Measurements from ENCODE around the gene CCDC85C.

GRCh38 chr14:99507860-99508640 is 96.0 kb downstream of the CCDC85C start:
- TF ChIP-seq, protein P1, sequence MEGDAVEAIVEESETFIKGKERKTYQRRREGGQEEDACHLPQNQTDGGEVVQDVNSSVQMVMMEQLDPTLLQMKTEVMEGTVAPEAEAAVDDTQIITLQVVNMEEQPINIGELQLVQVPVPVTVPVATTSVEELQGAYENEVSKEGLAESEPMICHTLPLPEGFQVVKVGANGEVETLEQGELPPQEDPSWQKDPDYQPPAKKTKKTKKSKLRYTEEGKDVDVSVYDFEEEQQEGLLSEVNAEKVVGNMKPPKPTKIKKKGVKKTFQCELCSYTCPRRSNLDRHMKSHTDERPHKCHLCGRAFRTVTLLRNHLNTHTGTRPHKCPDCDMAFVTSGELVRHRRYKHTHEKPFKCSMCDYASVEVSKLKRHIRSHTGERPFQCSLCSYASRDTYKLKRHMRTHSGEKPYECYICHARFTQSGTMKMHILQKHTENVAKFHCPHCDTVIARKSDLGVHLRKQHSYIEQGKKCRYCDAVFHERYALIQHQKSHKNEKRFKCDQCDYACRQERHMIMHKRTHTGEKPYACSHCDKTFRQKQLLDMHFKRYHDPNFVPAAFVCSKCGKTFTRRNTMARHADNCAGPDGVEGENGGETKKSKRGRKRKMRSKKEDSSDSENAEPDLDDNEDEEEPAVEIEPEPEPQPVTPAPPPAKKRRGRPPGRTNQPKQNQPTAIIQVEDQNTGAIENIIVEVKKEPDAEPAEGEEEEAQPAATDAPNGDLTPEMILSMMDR (conservative IDR thresholded peaks at IDR 0.05; ENCODE audit: low read depth, low read length): no peak
- TF ChIP-seq CHD1 (IDR thresholded peaks at IDR 0.05; ENCODE audit: low read depth, low read length) (no peak), NFE2L2 (IDR thresholded peaks at IDR 0.05; ENCODE audit: low read depth, low read length) (no peak), POLR2A (IDR thresholded peaks at IDR 0.05; ENCODE audit: low read depth, low read length) (no peak), RFX5 (IDR thresholded peaks at IDR 0.05; ENCODE audit: low read depth, low read length) (no peak), FOS (IDR thresholded peaks at IDR 0.05; ENCODE audit: low read depth, low read length) (no peak), CEBPB (IDR thresholded peaks at IDR 0.05; ENCODE audit: low read depth, low read length) (no peak), RAD21 (IDR thresholded peaks at IDR 0.05; ENCODE audit: low read length) (no peak), MAZ (IDR thresholded peaks at IDR 0.05; ENCODE audit: borderline replicate concordance, low read depth, low read length) (no peak), BHLHE40 (IDR thresholded peaks at IDR 0.05; ENCODE audit: low read depth, low read length) (no peak), MAFK (IDR thresholded peaks at IDR 0.05; ENCODE audit: low read depth, low read length) (no peak)
- TF ChIP-seq, protein P2, sequence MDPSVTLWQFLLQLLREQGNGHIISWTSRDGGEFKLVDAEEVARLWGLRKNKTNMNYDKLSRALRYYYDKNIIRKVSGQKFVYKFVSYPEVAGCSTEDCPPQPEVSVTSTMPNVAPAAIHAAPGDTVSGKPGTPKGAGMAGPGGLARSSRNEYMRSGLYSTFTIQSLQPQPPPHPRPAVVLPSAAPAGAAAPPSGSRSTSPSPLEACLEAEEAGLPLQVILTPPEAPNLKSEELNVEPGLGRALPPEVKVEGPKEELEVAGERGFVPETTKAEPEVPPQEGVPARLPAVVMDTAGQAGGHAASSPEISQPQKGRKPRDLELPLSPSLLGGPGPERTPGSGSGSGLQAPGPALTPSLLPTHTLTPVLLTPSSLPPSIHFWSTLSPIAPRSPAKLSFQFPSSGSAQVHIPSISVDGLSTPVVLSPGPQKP (IDR thresholded peaks at IDR 0.05; ENCODE audit: borderline replicate concordance, low read depth, low read length): no peak
- TF ChIP-seq, protein P3, sequence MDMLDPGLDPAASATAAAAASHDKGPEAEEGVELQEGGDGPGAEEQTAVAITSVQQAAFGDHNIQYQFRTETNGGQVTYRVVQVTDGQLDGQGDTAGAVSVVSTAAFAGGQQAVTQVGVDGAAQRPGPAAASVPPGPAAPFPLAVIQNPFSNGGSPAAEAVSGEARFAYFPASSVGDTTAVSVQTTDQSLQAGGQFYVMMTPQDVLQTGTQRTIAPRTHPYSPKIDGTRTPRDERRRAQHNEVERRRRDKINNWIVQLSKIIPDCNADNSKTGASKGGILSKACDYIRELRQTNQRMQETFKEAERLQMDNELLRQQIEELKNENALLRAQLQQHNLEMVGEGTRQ (IDR thresholded peaks at IDR 0.05; ENCODE audit: low read depth, low read length): no peak
